ENCODE results near the gene PGA5.
"Not testable (repeated sequence)": the region's sequence is repeated elsewhere in the genome, so short reads cannot be mapped to it uniquely, and the experiment has no call there.

Gene PGA5

DNA sequence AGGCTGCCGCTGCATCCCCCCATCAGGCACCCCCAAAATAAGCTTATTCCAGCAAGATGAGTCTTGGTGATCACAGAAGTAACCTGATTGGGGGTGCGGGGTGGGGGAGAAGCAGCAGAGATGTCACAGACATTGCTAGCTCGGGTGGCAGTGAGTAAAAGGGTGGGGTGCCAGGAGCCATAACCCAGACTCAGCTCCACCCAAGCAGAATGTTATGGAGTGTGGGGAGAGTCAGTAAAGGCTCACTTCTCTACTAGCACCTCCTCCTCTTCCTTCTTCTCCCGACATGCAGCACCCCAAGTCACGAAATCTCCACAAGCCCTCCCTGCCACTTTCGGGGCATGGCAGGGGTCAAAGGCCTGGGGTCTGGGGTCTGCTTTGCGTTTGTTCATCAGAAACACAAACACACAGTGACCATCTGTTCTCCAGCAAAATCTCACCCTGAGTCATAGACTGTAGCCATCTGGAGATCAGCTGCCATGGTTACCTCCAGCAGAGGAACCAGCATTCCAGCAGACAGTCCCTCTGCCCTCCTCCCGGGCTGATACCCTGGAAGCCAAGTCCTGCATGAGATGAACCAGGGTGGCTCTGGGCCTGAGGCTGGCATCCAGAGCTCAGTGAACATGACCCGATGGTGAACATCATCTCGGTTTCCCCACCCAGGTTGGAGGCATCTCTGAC, 14.4 kb upstream of the PGA5 start:
- DNase-seq (ENCODE audit: low read depth) = not testable (repeated sequence)

DNA sequence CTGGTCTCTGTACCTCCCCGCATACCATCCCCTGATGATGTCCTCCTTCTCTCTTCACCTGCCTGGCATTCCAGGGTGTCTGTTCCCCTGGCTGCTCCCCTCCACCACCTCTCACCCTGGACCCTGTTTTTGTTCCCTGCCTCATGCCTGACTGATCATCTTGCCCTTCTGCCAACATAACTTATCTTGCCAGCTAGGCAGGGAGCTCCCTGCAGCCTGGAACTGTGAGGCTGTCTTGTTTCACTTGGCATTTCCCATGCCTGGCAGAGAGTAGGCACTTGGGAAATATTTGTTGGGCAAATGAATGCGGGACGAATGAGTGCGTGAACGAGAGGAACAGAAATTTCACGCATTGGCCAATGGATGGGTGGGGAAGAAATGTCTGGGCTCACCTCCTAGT, 11.5 kb upstream of the PGA5 start:
- not testable (repeated sequence) for DNase-seq (ENCODE audit: low read depth)

DNA sequence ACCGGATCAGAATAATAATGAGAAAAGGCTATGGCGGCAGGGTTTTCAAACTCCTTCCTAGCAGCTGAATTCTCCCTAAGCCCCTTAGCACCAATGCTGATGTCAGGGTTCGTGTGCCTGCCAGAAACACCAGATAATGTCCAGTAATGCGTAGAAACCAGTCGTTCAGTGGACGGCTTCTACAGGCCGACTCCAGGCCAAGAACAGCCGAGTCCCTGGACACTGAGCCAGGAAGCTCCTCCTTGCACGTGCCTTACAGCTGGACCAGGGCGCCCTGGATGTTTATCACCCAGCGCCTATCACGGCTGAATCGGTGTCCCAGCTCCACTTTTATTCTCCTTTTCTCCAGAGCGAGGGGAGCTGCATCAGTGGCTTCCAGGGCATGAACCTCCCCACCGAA, 9.9 kb upstream of the PGA5 start:
- not testable (repeated sequence) for DNase-seq (ENCODE audit: low read depth)

DNA sequence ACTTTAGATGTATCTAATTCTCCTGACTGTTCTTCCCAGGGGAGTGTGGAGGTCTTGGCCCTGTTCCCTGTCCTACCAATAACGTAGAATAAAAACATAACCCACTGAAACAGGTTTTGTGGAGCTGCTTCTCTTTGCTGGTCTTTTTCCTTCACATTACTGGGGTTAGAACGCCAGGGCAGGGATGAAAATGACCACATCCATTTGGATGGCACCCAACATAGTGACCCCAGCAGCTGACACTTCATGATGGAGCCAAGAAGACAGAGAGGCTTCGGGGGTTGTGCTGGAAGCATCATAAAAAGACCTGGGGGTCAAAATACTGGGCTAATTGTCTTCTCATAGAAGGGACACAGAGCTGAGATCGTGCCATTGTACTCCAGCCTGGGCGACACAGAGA, 9.4 kb upstream of the PGA5 start:
- not testable (repeated sequence) for DNase-seq (ENCODE audit: low read depth)

DNA sequence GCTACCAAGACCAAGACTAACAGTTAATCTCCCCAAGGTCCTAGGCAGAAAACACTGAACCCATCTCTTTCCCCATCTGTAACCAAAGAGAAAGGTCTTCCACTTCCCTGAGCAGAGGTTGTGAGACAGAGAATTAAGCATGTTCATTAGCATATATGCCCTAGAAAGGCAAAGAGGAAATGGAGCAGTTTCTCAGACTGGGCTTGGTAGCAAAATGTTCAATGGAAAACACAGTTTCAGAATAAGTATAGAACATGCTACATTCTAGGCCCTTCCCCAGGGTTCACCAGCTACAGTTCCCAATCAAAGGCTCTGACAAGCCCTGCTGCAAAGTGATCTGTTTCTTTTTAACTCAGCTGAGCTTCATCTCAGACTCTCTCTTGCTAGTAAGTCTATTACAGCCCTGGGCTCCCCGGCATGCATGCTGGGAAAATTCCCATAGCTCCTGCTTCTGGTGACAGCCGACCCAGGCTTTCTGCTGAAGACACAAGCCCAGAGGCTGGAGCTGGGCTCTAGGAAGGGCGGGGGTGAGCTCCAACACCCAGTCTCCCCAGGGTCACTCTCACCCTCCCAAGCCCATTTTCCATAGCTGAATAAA, 8.3 kb upstream of the PGA5 start:
- DNase-seq (ENCODE audit: low read depth) = not testable (repeated sequence)

DNA sequence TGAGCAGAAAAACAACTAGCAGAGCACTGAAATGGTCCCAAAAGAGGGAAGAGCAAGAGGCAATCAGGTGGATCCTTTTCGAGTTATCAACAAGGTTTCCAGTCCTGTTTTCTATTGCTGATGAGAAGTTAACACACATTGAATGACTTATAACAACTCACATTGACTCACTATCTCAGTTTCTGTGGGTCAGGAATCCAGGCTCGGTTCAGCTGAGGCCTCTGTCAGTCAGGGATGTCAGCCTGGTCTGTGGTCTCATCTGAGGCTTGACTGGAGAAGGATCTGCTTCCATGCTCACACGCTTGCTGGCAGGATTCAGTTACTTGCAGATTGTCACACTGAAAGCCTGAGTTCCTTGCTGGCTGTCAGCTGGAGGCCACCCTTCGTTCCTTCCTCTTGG, 3.8 kb upstream of the PGA5 start:
- not testable (repeated sequence) for DNase-seq (ENCODE audit: low read depth)

DNA sequence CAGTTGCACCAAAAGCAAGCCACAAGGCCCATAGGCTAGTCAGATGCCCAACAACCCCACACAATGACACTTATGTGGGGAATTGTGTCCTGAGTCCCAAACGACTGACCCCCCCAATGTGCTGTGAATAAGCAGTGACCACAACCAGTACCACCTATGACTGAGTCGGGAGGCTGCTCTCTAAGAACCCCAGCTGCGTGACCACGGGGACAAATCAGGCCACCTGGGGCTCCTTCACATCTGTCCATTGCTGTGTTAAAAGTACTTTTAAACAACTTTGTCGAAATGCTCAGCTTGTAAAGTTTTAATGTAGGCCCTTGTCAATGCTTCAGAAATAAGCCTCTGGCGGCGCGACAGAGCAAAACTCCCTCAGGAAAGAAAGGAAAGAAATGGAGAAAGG, 687 bp upstream of the PGA5 start:
- DNase-seq (ENCODE audit: low read depth) = not testable (repeated sequence)

DNA sequence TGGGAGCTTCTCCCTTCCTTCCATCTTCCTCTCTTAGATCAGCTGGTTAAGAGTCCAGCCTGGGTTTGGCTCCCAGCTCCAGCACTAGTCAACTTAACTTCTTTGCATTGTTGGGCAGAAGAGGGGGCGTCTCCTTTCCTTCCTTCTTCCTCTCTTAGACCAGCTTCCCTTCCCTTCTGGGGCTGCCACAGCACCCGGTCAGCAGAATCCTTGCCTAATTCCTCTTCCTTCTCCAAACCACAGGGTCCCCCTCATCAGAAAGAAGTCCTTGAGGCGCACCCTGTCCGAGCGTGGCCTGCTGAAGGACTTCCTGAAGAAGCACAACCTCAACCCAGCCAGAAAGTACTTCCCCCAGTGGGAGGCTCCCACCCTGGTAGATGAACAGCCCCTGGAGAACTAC, 551 bp downstream of the PGA5 start:
- DNase-seq (ENCODE audit: low read depth) = not testable (repeated sequence)

DNA sequence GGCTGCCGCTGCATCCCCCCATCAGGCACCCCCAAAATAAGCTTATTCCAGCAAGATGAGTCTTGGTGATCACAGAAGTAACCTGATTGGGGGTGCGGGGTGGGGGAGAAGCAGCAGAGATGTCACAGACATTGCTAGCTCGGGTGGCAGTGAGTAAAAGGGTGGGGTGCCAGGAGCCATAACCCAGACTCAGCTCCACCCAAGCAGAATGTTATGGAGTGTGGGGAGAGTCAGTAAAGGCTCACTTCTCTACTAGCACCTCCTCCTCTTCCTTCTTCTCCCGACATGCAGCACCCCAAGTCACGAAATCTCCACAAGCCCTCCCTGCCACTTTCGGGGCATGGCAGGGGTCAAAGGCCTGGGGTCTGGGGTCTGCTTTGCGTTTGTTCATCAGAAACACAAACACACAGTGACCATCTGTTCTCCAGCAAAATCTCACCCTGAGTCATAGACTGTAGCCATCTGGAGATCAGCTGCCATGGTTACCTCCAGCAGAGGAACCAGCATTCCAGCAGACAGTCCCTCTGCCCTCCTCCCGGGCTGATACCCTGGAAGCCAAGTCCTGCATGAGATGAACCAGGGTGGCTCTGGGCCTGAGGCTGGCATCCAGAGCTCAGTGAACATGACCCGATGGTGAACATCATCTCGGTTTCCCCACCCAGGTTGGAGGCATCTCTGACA, 4.4 kb downstream of the PGA5 start:
- DNase-seq (ENCODE audit: low read depth) = not testable (repeated sequence)

DNA sequence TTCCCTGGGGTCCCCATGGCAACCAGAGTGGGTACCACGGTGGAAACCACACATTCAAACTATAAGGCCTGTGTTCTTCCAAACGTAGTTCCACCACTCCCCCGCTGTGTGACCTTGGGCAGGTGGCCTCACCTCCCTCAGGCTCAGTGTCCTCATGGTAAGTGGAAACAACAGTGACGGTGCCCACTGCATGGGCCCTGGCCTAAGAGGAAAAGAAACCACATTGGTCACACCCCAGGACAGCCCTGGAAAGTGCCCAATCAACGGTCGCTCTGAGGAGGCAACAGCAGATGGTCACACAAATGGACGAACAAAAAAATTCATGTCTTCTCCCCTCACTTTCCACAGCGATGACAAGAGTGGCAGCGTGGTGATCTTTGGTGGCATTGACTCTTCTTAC, 7.1 kb downstream of the PGA5 start:
- not testable (repeated sequence) for DNase-seq (ENCODE audit: low read depth)

DNA sequence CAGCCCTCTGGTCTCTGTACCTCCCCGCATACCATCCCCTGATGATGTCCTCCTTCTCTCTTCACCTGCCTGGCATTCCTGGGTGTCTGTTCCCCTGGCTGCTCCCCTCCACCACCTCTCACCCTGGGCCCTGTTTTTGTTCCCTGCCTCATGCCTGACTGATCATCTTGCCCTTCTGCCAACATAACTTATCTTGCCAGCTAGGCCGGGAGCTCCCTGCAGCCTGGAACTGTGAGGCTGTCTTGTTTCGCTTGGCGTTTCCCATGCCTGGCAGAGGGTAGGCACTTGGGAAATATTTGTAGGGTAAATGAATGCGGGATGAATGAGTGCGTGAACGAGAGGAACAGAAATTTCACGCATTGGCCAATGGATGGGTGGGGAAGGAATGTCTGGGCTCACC, 8.2 kb downstream of the PGA5 start:
- DNase-seq (ENCODE audit: low read depth) = not testable (repeated sequence)

DNA sequence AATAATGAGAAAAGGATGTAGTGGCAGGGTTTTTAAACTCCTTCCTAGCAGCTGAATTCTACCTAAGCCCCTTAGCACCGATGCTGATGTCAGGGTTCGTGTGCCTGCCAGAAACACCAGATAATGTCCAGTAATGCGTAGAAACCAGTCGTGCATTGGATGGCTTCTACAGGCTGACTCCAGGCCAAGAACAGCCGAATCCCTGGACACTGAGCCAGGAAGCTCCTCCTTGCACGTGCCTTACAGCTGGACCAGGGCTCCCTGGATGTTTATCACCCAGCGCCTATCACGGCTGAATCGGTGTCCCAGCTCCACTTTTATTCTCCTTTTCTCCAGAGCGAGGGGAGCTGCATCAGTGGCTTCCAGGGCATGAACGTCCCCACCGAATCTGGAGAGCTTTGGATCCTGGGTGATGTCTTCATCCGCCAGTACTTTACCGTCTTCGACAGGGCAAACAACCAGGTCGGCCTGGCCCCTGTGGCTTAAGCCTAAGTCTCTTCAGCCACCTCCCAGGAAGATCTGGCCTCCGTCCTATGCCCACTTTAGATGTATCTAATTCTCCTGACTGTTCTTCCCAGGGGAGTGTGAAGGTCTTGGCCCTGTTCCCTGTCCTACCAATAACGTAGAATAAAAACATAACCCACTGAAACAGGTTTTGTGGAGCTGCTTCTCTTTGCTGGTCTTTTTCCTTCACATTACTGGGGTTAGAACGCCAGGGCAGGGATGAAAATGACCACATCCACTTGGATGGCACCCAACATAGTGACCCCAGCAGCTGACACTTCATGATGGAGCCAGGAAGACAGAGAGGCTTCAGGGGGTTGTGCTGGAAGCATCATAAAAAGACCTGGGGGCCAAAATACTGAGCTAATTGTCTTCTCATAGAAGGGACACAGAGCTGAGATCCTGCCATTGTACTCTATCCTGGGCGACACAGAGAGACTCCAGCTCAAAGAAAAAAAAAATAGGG, 10.1 kb downstream of the PGA5 start:
- DNase-seq (ENCODE audit: low read depth) = not testable (repeated sequence)

DNA sequence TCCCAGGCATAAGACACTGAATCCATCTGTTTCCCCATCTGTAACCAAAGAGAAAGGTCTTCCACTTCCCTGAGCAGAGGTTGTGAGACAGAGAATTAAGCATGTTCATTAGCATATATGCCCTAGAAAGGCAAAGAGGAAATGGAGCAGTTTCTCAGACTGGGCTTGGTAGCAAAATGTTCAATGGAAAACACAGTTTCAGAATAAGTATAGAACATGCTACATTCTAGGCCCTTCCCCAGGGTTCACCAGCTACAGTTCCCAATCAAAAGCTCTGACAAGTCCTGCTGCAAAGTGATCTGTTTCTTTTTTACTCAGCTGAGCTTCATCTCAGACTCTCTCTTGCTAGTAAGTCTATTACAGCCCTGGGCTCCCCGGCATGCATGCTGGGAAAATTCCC, 11.4 kb downstream of the PGA5 start:
- not testable (repeated sequence) for DNase-seq (ENCODE audit: low read depth)

DNA sequence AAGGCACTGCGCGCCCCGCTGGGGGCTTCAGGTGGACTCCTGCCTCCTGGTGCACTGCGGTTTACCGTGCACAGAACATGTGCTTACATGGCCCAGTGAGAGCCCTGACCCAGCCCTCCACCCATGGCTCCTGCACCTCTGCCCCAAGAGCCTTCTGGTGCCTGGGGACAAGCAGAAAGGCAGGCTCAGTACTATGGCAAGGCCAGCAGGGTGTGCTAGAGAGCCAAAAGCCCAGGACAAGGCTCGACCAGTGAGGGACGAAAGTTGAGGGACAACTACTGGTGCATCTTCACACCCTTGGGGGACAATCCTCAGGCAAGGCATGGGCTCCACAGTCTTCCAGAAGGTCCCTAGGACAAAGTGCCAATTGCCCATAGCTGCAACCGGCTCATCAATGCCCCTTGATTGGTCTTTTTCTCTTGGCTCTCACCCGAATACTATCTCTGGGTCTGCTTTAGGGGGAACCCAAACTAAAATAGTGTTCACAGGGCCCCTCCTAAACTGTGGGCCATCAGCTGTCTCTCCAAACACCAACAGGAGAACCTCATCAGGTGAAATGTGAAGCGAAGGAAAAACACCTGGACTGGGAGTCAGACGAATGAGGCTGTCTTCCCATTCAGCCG, 13.5 kb downstream of the PGA5 start:
- peak; percentile 25 for DNase-seq (ENCODE audit: low read depth)

DNA sequence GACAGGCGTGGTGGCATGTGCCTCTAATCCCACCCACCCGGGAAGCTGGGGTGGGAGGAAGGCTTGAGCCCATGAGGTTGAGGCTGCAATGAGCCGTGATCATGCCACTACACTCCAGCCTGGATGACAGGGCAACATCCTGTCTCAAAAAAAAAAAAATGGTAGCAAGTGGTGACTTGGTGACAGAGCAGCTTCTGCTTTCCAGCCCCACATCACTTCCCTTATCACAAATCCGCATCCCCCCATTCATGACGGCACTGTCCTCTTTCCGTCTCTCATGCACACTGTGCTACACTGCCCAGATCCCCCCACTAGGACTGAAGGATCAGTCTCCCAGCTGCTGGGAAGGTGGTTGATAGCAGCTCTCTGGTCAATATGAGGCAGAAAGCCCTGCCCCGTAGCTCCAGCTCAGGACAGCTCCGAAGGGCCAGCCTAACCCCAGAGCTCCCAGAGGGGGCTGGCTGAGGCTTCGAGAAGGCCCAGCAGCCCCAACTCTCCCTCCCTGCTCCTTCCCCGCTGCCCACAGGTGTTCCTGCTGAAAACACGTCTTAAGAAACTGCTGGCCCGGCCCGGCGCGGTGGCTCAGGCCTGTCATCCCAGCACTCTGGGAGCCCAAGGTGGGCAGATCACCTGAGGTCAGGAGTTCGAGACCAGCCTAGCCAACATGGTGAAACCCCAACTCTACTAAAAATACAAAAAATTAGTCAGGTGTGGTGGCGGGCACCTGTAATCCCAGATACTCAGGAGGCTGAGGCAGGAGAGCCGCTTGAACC, 15.9 kb downstream of the PGA5 start:
- DNase-seq (ENCODE audit: low read depth) = no peak

DNA sequence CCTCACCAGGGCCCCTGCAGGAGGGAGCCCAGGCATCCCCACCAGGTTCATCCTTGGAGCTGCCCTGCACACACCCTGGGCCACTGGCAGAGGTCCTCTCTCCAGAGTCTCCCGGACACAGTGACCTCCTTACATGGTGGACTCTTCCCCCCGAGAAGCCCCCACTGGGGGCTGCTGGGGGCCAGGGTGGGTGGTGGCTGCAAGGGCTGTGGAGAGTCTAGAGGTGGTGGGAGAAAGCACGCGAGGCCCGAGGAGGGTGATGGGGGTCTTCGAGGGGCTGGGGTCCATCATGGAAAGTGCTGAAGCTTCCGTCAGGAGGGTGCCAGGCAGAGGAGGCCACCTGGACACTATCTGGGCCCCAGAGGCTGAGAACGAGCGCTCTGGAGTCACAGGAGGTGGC, 17.6 kb downstream of the PGA5 start:
- no peak for DNase-seq (ENCODE audit: low read depth)

DNA sequence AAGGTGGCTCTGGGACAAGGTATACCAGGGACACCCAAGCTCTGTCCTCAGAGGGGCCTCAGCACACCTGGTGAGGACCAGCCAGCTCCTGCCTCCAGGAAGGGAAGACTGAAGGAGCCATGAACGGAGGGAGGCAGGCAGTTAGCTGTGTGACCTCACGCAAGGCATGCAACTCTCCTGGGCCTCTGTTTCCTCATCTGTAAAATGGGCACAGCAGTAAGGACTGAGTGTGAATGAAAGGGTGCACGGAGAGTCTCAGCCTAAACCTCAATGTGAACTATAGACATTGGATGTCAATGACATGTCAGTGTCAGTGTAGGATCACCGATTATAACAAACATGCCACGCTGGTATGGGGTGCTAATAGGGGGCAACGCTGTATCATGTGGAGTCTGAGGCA, 18.4 kb downstream of the PGA5 start:
- DNase-seq (ENCODE audit: low read depth) = no peak

DNA sequence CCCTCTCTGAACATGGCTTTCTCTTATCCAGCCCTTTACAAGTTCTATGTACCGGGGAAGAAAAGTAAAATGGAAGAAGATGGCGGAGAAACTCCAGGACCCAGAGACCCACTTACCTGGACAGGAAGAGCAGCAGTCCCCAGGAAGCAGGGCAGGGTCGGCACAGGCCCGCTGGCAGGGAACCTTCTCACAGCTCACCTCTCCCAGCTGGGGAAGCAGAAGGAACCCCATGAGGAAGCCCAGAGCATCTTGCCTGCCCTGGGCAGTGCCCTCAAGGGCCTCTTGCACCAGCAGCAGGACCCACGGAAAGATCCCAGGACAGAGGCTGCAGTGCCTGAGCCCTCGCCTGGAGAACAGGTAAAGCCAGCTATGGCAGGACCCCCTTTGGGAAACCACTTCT, 23.4 kb downstream of the PGA5 start:
- DNase-seq (ENCODE audit: low read depth) = no peak

DNA sequence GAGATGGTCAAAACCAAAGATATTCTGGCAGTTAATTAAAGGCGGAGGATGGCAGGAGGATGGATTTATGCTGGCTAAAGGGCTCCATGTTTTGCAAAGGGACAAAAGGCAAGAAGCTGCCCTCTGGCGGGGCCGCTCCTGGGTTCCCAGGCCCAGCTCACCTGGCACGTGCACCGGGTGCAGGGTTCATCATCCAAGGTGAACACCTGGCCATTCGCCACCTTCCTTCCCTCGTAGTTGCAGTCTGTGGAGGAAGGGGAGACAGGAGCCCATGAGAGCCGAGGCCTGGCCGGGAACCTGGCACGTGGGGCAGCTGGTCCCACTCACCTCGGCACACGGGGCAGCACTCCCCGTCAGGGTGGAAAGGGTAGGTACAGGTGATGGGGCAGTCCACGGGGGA, 23.8 kb downstream of the PGA5 start:
- DNase-seq (ENCODE audit: low read depth) = no peak

DNA sequence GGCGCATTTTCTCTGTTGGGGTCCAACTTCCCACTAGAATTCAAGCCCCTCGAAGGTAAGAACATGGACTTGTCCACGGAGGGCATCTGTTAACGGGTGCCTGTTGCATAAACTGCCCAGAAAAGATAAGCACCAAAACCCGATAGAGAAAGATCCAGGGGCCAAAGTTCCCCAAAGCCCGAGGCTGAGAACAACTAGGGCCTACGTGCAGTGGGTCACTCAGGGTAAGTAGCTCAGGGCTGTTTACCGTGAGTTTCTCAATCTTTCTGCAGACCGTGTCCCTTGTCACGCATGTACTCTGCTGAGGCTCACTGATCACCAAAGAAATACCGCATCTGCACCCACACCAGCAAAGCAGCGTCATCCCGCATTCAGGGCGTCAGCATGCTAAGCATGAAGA, 24.4 kb downstream of the PGA5 start:
- DNase-seq (ENCODE audit: low read depth) = no peak

DNA sequence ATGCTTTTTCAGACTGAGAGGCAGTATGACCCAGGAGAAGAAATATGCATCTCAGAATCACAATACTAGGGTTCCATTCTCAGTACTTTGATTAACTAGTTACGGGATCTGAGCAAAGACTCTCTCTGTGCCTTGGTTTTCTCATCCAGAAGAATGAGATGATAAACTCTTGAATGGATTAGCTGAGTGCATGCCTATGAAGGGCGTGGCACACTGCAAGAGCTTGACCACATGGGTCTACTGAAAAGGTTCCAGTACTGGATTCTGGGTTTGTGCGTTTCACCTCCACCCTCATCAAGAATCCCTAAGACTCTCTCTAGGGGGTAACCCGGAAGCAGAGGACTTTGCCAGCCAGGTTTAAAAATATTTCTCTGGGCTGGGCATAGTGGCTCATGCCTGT, 25.6 kb downstream of the PGA5 start:
- no peak for DNase-seq (ENCODE audit: low read depth)
